ENCODE data around the gene ARHGAP10.
"Not testable (repeated sequence)": the region's sequence is repeated elsewhere in the genome, so short reads cannot be mapped to it uniquely, and the experiment has no call there.

The ARHGAP10 gene

GRCh38 chr4:147855571-147856009 is 123.7 kb downstream of the ARHGAP10 start:
- DNase-seq, result no peak

DNA sequence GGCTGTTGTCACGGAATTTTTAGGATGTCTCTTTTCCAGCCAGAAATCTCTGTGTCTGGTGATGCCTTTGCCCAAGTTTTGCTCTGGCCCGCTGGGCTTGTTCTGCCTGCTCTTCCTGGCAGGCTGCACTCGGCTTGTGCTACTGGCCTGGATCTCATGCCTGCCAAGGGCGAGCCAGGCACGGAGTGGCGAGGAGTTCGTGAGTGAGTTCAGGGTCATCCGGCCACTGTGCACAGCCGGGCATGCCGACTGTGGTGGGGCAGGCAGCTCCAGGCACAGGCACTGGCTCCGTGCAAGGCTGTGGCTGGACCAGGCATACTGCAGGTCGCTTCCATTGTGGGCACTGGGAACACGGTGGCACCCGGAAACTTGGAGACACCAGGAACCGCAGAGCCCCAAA is 129.1 kb downstream of the ARHGAP10 start:
- no peak for DNase-seq

DNA sequence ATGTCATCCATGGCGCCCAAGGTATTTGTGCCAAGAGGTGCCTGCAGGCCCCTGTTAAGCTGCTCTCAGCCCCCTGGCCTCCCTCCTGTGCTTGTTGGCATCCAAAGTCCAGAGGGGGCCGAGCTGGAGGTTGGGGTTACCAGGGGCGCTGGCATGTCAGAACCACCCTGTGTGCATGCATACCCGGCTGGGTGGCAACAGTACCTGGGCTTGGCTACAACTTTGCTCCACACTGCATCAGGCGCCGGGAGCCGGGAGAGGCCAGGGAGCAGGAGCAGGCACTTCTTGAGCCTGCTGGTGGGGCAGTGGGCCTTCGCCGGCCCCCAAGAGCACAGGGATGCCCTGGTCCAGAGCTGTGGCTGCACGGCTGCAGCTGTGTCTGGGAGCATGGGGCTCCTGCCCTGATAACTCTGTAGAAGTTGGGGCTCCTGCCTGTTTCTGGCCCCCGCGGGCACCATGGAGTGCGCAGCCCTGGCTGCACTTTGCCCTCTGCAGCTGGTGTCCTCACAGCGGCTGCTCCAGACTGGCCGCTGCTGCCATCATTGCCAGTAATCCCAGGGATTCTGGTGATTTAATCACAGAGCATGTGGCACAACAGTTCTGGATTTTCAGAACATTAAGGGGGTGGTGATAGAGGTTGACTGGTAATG is 130.3 kb downstream of the ARHGAP10 start:
- no peak for DNase-seq

- DNase-seq, result no peak
These were observed 131.3 kb downstream of the ARHGAP10 start for GRCh38 chr4:147863111-147863747.

DNA sequence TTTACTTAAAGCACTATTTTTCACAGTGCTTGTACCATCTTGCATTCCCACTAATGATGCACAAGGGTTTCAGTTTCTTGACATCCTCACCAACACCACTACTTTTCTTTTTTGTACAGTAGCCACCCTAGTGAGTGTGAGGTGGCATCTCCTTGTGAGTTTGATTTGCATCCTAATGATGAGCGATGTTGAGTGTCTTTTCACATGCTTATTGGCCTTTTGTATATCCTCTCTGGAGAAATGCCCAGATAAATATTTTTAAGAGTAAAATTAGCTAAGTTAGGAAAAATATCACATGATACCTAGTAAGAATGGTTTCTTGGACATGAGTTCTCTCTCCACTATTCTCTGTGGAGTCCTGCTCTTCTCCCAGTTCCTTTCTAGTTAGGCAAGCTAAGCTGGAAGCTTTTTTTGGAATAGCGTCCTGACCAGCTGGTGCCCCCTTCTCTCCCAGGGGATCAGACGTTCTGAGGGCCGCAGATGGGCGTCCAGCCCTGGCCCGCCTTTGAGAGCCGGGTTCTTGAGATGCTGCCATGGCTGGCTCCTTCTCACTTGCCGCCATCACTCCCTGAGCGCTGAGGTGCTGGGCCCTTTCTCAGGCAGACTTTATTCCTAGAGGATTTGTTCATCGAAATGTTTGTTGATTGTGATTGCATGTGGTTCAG is 132.1 kb downstream of the ARHGAP10 start:
- DNase-seq, result no peak

DNA sequence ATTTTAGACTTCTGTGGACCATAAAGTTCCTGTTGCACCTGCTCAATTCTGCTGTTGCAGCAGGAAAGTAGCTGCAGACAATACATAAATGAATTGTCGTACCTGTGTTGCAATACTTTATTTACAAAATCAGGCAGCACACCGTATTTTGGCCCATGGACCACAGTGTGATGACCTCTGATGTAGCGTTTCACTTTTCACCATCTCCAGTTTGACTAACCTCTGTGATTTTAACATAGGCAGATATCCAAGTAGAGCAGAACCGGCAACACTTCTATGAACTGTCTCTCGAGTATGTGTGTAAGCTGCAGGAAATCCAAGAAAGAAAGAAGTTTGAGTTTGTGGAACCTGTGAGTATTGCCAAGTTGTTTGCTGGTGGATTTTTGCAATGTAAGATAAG is 132.7 kb downstream of the ARHGAP10 start:
- DNase-seq, result no peak

GRCh38 chr4:147865926-147866325 is 134.0 kb downstream of the ARHGAP10 start:
- no peak for DNase-seq

GRCh38 chr4:147866532-147867271 is 134.8 kb downstream of the ARHGAP10 start:
- peak; percentile 87 for DNase-seq

DNA sequence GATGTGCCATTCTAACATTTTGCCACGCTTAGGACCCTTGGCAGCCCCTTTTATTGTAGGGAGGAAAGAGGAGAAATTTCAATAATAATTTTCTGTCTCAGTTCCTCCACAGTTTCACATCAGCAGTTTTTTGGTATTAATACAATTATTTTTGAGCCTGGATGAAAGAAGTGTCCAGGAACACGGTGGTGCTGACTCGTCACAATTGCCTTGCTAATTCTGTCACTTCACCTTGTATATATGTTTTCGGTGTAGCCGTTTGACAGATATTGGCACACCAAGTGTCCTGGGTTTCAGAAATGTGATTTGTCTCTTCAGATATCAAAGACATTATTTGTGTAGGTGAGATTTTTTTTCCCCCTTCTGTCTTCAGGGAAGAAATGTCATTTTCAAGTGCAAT is 142.2 kb downstream of the ARHGAP10 start:
- no peak for DNase-seq

DNA sequence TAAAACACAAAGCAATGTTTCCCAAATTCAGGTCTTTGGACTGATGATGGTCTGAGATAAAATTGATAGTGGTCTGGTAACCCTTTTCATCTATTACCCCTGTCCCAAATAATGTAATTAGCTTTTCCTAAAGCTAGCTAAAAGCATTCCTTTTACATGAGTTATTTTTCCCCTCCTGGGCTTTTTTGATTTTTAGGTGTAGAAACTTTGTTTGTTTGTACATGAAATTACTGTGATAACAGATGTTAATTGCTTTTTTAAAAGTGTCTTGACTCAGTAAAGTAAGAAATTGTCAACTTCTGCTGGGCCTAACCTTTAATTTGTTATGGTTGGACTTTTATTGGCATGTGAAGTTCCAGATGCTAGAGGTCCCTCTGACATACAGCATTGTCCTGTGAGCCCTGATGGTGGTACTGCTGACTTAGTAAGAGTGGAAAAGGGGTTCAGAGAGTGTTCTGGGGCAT is 145.5 kb downstream of the ARHGAP10 start:
- DNase-seq, result no peak

DNA sequence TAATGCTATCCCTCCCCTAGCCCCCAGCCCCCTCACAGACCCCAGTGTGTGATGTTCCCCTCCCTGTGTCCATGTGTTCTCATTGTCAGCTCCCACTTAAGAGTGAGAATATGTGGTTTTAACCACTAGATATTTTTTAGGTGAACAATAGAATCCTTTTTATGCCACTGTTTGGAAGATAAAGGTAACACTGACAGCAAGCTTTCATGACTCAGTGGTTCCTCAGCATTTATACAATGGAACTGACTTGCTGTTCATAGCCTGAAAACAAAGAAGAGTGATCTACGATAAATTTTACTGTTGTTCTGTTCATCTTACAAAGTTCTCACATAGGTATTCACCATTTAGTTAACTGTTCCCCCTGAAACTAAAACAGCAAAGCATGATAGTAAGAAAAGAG is 147.8 kb downstream of the ARHGAP10 start:
- no peak for DNase-seq

GRCh38 chr4:147880511-147880910 is 148.6 kb downstream of the ARHGAP10 start:
- no peak for DNase-seq

DNA sequence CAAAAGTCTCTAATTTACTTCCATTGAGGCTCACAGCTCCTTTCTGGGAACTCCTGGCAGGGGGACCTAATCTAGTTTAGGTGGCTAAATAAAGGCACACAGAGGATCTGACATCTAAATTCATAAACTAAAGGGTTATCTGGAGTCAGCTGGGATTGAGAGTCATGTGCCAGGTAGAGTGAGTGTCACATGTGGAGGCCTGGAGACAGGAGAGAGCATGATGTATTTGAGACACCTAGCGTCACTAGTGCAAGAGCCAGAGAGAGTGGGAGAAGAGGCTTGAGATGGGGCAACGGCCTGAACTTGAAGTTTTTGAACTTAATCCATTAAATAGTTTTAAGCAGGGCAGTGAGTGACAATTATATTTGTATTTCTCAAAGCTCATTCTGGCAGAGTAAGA is 152.6 kb downstream of the ARHGAP10 start:
- no peak for DNase-seq

DNA sequence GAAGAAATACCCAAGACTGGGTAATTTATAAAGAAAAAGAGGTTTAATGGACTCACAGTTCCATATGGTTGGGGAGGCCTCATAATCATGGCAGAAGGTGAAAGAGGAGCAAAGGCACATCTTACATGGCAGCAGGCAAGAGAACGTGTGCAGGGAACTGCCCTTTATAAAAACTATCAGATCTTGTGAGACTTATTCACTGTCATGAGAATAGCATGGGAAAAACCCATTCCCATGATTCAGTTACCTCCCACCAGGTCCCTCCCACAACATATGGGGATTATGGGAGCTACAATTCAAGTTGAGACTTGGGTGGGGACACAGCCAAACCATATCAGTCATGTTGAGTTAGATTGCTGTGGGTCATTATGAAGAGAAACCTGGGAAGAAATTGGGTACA is 153.3 kb downstream of the ARHGAP10 start:
- not testable (repeated sequence) for DNase-seq

- no peak for DNase-seq
These were observed 159.7 kb downstream of the ARHGAP10 start for GRCh38 chr4:147891476-147892115.

- no peak for DNase-seq
These were observed 167.6 kb downstream of the ARHGAP10 start for GRCh38 chr4:147899512-147899911.

DNA sequence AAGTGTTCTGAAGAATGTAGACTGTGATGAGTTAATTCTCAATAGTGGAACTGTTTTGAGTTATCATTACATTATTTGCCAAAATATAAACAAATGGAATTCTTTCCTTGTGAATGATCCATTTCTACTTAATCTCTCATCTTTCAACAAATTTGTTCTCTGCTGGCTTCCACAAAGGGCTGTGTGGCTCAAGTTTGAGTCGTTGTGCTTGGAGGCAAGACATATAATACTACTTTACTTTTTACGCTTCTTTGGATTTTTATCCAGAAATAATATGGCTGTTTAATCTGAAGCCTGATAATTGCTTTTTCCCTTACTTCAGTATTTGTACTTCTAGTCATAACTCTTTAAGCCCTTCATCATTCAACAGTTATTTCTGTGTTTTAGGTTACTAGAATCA is 169.5 kb downstream of the ARHGAP10 start:
- no peak for DNase-seq

- no peak for DNase-seq
These were observed 170.0 kb downstream of the ARHGAP10 start for GRCh38 chr4:147901916-147902315.

DNA sequence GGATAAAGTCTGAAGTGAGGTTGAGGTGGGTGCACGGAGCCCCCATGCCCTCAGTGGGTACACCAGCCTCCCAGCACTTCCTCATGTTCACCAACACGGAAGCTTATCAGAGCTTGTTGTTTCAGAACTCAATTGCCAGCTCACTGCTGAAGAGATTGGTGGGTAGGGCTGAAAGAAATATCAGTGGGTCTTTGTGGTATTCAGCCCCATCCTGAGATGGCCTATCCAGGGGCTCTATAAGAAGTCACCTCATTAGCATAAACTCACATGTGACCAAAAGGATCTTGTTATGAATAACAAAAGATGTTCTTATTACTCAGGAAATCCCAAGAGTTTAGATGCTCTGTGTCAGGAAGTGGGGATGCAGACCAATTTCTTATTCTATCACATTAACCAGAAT is 177.3 kb downstream of the ARHGAP10 start:
- DNase-seq, result no peak

- DNase-seq, result no peak
These were observed 178.4 kb downstream of the ARHGAP10 start for GRCh38 chr4:147910315-147910714.

GRCh38 chr4:147912106-147912505 is 180.2 kb downstream of the ARHGAP10 start:
- not testable (repeated sequence) for DNase-seq

DNA sequence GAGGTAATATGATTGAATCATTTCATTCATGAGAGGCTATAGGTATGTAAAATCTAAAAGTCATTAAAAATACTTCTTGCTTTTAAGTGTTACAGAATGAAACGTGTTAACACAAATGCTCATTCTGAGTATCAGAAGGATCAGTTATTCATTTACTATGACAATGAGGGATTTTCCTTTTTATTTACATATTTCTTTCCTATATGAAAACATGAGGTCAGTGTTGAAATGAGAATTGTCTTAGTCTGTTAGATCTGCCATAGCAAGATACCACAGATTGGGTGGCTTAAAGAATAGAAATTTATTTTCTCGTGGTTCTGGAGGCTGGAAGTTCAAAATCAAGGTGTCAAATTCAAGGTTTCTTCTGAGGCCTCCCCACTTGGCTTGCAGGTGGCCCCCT is 181.2 kb downstream of the ARHGAP10 start:
- DNase-seq, result no peak

DNA sequence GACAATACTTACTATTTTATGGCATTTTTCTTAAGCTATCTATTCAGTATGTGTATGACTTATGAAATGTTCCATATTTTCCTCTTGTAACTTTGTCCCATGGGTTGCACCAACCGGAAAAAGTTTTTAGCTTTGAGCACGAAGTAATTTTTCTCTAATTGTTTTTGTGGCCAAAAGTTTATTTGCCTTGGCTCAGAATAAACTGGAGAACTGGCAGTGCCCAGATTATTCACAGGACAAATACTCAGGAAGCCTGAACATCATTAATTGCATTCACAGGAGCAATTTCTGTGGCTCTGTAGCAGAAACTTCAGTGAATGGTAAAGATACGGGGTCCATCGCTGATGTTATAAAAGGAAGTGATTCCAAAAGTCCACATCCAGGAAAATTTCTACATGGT is 184.5 kb downstream of the ARHGAP10 start:
- no peak for DNase-seq
